ENCODE data around the gene KRT13.

KRT13 gene

GRCh38 chr17:41546819-41547218, 41.4 kb upstream of the KRT13 start (continued):
- no peak for TF ChIP-seq PATZ1 (CRISPR knock-in tag; IDR thresholded peaks at IDR 0.05; ENCODE audit: borderline replicate concordance)
- no peak for TF ChIP-seq ZFP30 (CRISPR knock-in tag; IDR thresholded peaks at IDR 0.05)
- TF ChIP-seq OSR1 (CRISPR knock-in tag; IDR thresholded peaks at IDR 0.05): no peak
- TF ChIP-seq POU6F1 (CRISPR knock-in tag; IDR thresholded peaks at IDR 0.05; ENCODE audit: borderline replicate concordance, low read depth): no peak
- TF ChIP-seq RARB (CRISPR knock-in tag; IDR thresholded peaks at IDR 0.05): no peak
- no peak for TF ChIP-seq PPARA (CRISPR knock-in tag; IDR thresholded peaks at IDR 0.05; ENCODE audit: borderline replicate concordance)

- TF ChIP-seq ZNF8 (CRISPR knock-in tag; IDR thresholded peaks at IDR 0.05) (no peak), ZNF565 (CRISPR knock-in tag; conservative IDR thresholded peaks at IDR 0.05; ENCODE audit: low read depth) (no peak), CSDC2 (CRISPR knock-in tag; IDR thresholded peaks at IDR 0.05) (no peak), ZNF70 (CRISPR knock-in tag; IDR thresholded peaks at IDR 0.05) (no peak), TCF4 (CRISPR knock-in tag; IDR thresholded peaks at IDR 0.05; ENCODE audit: borderline replicate concordance) (no peak), ARNTL (CRISPR knock-in tag; IDR thresholded peaks at IDR 0.05; ENCODE audit: borderline replicate concordance, low read depth) (no peak), POU6F1 (CRISPR knock-in tag; IDR thresholded peaks at IDR 0.05; ENCODE audit: borderline replicate concordance, low read depth) (no peak), GLIS3 (CRISPR knock-in tag; IDR thresholded peaks at IDR 0.05) (no peak), ZFP30 (CRISPR knock-in tag; IDR thresholded peaks at IDR 0.05) (no peak), SNAI2 (CRISPR knock-in tag; IDR thresholded peaks at IDR 0.05) (no peak), ZFP3 (CRISPR knock-in tag; IDR thresholded peaks at IDR 0.05) (no peak)
- no peak for ATAC-seq
Measured at GRCh38 chr17:41545829-41546410, 40.5 kb upstream of the KRT13 start.

GRCh38 chr17:41544935-41545334, 39.5 kb upstream of the KRT13 start:
- no peak for ATAC-seq
- TF ChIP-seq PPARA (CRISPR knock-in tag; IDR thresholded peaks at IDR 0.05; ENCODE audit: borderline replicate concordance) (no peak), CREB5 (CRISPR knock-in tag; IDR thresholded peaks at IDR 0.05; ENCODE audit: low read depth) (no peak), ARNTL (CRISPR knock-in tag; IDR thresholded peaks at IDR 0.05; ENCODE audit: borderline replicate concordance, low read depth) (no peak), POU6F1 (CRISPR knock-in tag; IDR thresholded peaks at IDR 0.05; ENCODE audit: borderline replicate concordance, low read depth) (no peak), ISL1 (CRISPR knock-in tag; IDR thresholded peaks at IDR 0.05) (no peak), ZNF565 (CRISPR knock-in tag; conservative IDR thresholded peaks at IDR 0.05; ENCODE audit: low read depth) (no peak), CSDC2 (CRISPR knock-in tag; IDR thresholded peaks at IDR 0.05) (no peak), ZC3H10 (CRISPR knock-in tag; IDR thresholded peaks at IDR 0.05) (no peak), TCF4 (CRISPR knock-in tag; IDR thresholded peaks at IDR 0.05; ENCODE audit: borderline replicate concordance) (no peak), ZFP30 (CRISPR knock-in tag; IDR thresholded peaks at IDR 0.05) (no peak), ZNF70 (CRISPR knock-in tag; IDR thresholded peaks at IDR 0.05) (no peak), ZFP3 (CRISPR knock-in tag; IDR thresholded peaks at IDR 0.05) (no peak), TOX (CRISPR knock-in tag; IDR thresholded peaks at IDR 0.05; ENCODE audit: borderline replicate concordance) (no peak), ESRRG (CRISPR knock-in tag; IDR thresholded peaks at IDR 0.05) (no peak), CSRNP3 (CRISPR knock-in tag; IDR thresholded peaks at IDR 0.05) (no peak), BACH2 (CRISPR knock-in tag; IDR thresholded peaks at IDR 0.05; ENCODE audit: borderline replicate concordance) (no peak)
